Sigmoid colon (tissue), 7 donors: ENCODE data around the gene KIF26B. TPM values are rescaled to one million over a fixed set of nuclear protein-coding genes. Genes with fewer than 3 reads are reported as not detected.

Experiments
- DNase-seq: peaks from one replicate; pipeline ENCODE4 v3.0.0-alpha.2; 2019
- H3K27ac ChIP-seq, 4 donors: fragments of 200-600 bp; sonication (generic); one replicate each; pipeline ENCODE4 v1.5.1; 2016 to 2019; ENCODE audit warnings: mild to moderate bottlenecking in 1 of 4
- H3K27me3 ChIP-seq, 3 donors: fragments of 200-600 bp; sonication (generic); one replicate each; pipeline ENCODE4 v1.5.1; 2019; ENCODE audit warnings: mild to moderate bottlenecking in 1 of 3
- H3K36me3 ChIP-seq, 4 donors: fragments of 200-600 bp; sonication (generic); one replicate each; pipeline ENCODE4 v1.5.1; 2016 to 2019
- H3K4me1 ChIP-seq, 4 donors: fragments of 200-600 bp; sonication (generic); one replicate each; pipeline ENCODE4 v1.5.1; 2017 to 2019
- H3K4me3 ChIP-seq, 4 donors: fragments of 200-600 bp; sonication (generic); one replicate each; pipeline ENCODE4 v1.5.1; 2017 to 2019; ENCODE audit warnings: mild to moderate bottlenecking in 2 of 4, moderate library complexity in 1 of 4
- H3K9me3 ChIP-seq, 4 donors: fragments of 200-600 bp in 3 of 4; sonication (generic) in 3 of 4; one replicate each; pipeline versions ENCODE4 v1.5.1 to v1.6.1; 2013 to 2019
- CTCF ChIP-seq, 4 experiments: fragments of 450-650 bp in 3 of 4; fragments of 200-600 bp in 1 of 4; IDR thresholded peaks; one replicate each; pipeline ENCODE4 v1.5.1; 2016 to 2019; ENCODE audit warnings: antibody characterized with exemption in 4 of 4, mild to moderate bottlenecking in 3 of 4, moderate library complexity in 2 of 4
- EP300 ChIP-seq, 4 donors: sonication (generic); formaldehyde crosslinking; IDR thresholded peaks; one replicate each; pipeline ENCODE4 v1.6.1; 2017; ENCODE audit warnings: antibody characterized with exemption in 4 of 4
- POLR2A ChIP-seq, 2 donors: fragments of 450-650 bp; IDR thresholded peaks; one replicate each; pipeline ENCODE4 v1.6.1; 2016; ENCODE audit warnings: antibody characterized with exemption in 2 of 2, mild to moderate bottlenecking in 2 of 2, moderate library complexity in 2 of 2
- POLR2AphosphoS5 ChIP-seq, 4 donors: sonication (generic); formaldehyde crosslinking; IDR thresholded peaks; one replicate each; pipeline ENCODE4 v1.6.1; 2017; ENCODE audit warnings: antibody characterized with exemption in 4 of 4
- WGBS, 2 donors: extraction: QIAGEN DNeasy Blood & Tissue Kit; methylation state at CpG; one replicate each; pipeline ENCODE4 v1.1.7; 2013; 5-methylcytosine and 5-hydroxymethylcytosine counted together
- intact Hi-C: fragments of 100-400 bp; cut with DNase I; formaldehyde crosslinking; loops from one replicate; pipeline ENCODE4 v1.15.1; 2023
- polyA plus RNA-seq, 3 donors: library from polyadenylated mRNA; stranded (reverse); fragments of 200-250 nt; gene quantifications; one replicate each; pipeline ENCODE4 v1.2.3, GENCODE V29; 2013
- total RNA-seq, 4 donors: library from RNA; depleted of rRNA; stranded (reverse); fragments of >200 nt; gene quantifications; one replicate each; pipeline ENCODE4 v1.1.0, GENCODE V29; 2016
- donor health status: healthy with polysubstance abuse.
- donor health status: Bipolar disorder and iron deficiency.
- donor health status: healthy.

The KIF26B gene
- total and polyA plus RNA-seq, 7 donors, result under 0.01 to 5.5 (median 1.4) TPM; not detected in 1

GRCh38 chr1:245585252-245585959, 430.6 kb downstream of the KIF26B start:
- DNase-seq, result no peak
- Histone ChIP-seq H3K4me1 (peaks cover 0 to 18% (median 11%) of the 10 kb centered on the region in 4 donors), H3K27ac (no peak overlapping the region), H3K27me3 (peaks cover 0 to 25% (median 0%) of the 10 kb centered on the region in 3 donors), H3K4me3 (no peak overlapping the region), H3K36me3 (no peaks in the 10 kb centered on the region), H3K9me3 (no peaks in the 10 kb centered on the region)
- TF ChIP-seq CTCF (IDR thresholded peaks at IDR 0.05), result no peak
- no peak for TF ChIP-seq POLR2AphosphoS5 (IDR thresholded peaks at IDR 0.05)
- no peak for TF ChIP-seq EP300 (IDR thresholded peaks at IDR 0.05)
- TF ChIP-seq POLR2A (IDR thresholded peaks at IDR 0.05), result no peak
- intact Hi-C loops, result no loop called here
- 30 to 66% methylated on average over 11 of the region's 11 CpGs for WGBS, 2 donors

DNA sequence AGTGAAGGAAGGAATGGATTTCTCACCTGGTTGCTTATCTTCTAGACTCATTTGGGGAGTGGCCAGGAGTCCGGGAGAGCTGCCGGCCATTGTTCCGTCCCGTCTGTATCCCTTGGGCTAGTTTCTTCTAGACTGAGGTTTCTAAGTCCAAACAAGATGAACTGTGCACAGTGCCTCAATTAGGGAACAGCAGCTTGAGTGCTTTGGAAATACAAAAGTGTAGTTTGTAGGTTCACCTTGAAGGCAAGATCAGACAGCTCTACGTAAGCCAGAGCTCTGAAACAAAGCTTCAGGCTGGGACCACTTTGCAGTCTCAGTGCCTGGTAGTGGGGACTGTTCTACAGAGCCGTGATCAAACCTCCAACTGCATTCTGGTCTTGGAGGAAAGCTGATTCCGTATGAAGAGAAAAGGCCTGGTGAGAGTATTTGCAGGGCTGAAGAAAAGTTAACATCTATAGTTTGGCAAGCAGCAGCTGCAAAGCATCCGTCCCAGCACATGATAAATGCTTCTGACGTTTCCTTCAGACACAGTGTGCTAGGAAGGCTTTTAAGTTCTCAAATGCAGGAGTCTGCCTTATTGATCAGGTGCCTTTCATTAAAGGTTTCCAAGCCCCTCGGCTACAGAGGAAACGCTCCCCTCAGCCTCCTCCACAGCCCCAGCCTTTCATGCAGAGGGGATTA, 432.8 kb downstream of the KIF26B start:
- Histone ChIP-seq H3K27me3 (peaks cover 0 to 16% (median 0%) of the 10 kb centered on the region in 3 donors), H3K9me3 (no peaks in the 10 kb centered on the region), H3K36me3 (no peaks in the 10 kb centered on the region), H3K4me1 (peaks cover 0 to 18% (median 11%) of the 10 kb centered on the region in 4 donors), H3K27ac (no peak overlapping the region), H3K4me3 (no peak overlapping the region)
- TF ChIP-seq EP300 (IDR thresholded peaks at IDR 0.05) (no peak), CTCF (IDR thresholded peaks at IDR 0.05) (no peak), POLR2A (IDR thresholded peaks at IDR 0.05) (no peak)
- DNase-seq, result no peak
- 77 to 87% methylated on average over 11 of the region's 11 CpGs for WGBS, 2 donors
- intact Hi-C loops, result no loop called here

GRCh38 chr1:245588116-245588639, 433.4 kb downstream of the KIF26B start:
- H3K9me3 ChIP-seq, result no peaks in the 10 kb centered on the region
- H3K27me3 ChIP-seq, result peaks cover 0 to 10% (median 0%) of the 10 kb centered on the region in 3 donors
- H3K4me1 ChIP-seq, result peaks cover 0 to 14% (median 10%) of the 10 kb centered on the region in 4 donors
- no peak overlapping the region for H3K27ac ChIP-seq
- no peaks in the 10 kb centered on the region for H3K36me3 ChIP-seq
- no peak for DNase-seq
- intact Hi-C loops, result no loop called here
- no peak overlapping the region for H3K4me3 ChIP-seq
- TF ChIP-seq POLR2AphosphoS5 (IDR thresholded peaks at IDR 0.05) (no peak), POLR2A (IDR thresholded peaks at IDR 0.05) (no peak), EP300 (IDR thresholded peaks at IDR 0.05) (no peak), CTCF (IDR thresholded peaks at IDR 0.05) (no peak)
- 92% methylated on average over 10 of the region's 10 CpGs for WGBS, 2 donors

DNA sequence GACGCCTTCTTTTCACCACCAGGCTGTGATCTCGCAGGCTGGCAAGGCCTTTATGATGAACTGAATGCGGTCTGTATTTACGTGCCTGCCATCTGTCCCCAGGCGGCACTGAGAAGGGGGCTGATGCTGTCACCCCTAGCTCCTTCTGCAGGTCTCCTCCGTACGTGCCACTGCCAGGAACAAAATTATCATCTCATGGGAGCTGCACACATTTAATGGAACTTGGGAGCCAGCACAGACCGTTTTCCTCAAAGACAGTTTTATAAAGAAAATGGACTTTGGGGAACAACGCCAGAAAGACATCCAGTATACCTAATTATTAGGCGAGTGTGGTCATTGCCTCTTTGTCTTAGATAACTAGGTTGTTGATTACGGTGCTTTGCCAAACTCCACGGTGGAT, 434.5 kb downstream of the KIF26B start:
- H3K27ac ChIP-seq, result no peak overlapping the region
- peaks cover 0 to 10% (median 7%) of the 10 kb centered on the region in 4 donors for H3K4me1 ChIP-seq
- H3K27me3 ChIP-seq, result peaks cover 0 to 9% (median 0%) of the 10 kb centered on the region in 3 donors
- WGBS, 2 donors, result 86 to 91% methylated on average over 12 of the region's 12 CpGs
- H3K36me3 ChIP-seq, result no peaks in the 10 kb centered on the region
- intact Hi-C loops, result no loop called here
- H3K9me3 ChIP-seq, result no peaks in the 10 kb centered on the region
- no peak overlapping the region for H3K4me3 ChIP-seq
- TF ChIP-seq EP300 (IDR thresholded peaks at IDR 0.05) (no peak), CTCF (IDR thresholded peaks at IDR 0.05) (no peak), POLR2A (IDR thresholded peaks at IDR 0.05) (no peak), POLR2AphosphoS5 (IDR thresholded peaks at IDR 0.05) (no peak)
- no peak for DNase-seq
